K562 treated with DMSO at 1 percent for 12 hours (cell line): Measurements from ENCODE around the gene MORC1. TPM values are rescaled to one million over a fixed set of nuclear protein-coding genes. Genes with fewer than 3 reads are reported as not detected.

ENCODE experiments used
- total RNA-seq: library from RNA; unstranded; fragments of 300-600 nt; gene quantifications from 2 replicates; pipeline ENCODE4 v1.2.3, GENCODE V29; 2022; ENCODE audit not compliant: insufficient read depth

MORC1 gene
- 0.20 and 0.86 TPM in 2 replicates for total RNA-seq

DNA sequence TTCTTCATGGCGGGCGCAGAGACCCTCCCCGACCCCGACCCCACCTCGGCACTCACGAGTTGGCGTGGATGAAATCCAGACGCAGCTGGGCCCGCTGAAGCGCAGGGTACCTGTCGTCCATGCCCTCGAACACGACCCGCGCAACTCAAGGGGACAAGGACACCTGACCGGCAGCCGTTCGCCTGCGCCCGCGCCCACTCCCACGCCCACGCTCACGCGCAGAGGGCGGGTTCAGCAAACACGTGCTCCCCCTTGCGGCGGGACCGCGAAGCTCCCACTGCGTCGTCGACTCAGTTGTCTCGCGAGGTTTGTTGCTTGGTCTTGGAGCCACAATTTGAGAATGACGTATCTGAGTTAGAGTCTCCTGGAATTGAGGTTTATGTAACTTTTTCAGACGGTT lies at the start of gene MORC1:
Gene MORC1, minus strand, starts transcription at position 196 of the 400 bp plus-strand sequence. Its CDS starts 75 bp downstream, at position 121.

DNA sequence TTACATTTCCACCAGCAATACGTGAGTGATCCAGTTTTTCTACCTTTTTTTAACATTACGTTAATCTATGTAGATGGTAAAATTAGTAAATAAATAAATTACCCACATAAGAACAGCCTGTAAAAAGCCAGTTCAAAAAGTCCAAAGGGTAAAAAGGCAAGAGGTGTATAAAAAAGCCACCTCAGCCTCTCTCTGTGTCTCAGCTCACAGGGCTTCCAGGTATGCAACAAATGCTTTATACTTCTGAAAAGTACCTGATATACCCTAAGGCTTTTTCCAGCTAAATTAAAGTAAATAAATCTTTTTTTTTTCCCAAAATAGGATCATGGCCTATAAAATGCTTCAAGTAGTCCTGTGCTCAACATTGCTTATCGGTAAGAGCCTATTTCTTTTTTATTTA lies 18.6 kb upstream of the MORC1 start, which contains the start of gene C3orf85:
Gene C3orf85, plus strand, starts transcription at position 197 of the 400 bp plus-strand sequence. Its CDS starts 129 bp downstream, at position 326.

DNA sequence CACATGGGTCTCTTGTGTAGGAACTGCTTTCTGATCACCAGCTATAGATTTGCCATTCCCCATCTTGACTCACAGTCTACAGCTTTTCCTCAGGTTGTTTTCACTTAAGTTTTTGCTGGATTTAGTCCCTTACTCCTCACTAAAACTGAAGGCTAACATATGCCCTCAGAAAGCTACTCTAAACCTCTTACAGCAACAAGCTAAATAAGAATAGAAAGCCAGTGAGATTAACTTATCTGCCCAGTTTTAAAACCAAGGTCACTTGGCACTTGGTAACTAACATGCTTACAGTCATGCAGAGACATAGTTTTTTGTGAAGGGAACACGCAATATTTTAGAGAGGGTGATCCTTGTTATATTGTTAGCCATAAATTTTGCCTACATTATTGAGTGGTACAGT lies 164.2 kb downstream of the MORC1 start, which contains the start of gene GUCA1C:
Gene GUCA1C, minus strand, starts transcription at position 180 of the 400 bp plus-strand sequence. Its CDS starts 117 bp downstream, at position 63.

Other genes with a start within 250 kb of the MORC1 start
- not detected in 2 replicates for gene GUCA1C, start 164.3 kb downstream of the MORC1 start, total RNA-seq
- not detected in 2 replicates for gene C3orf85, start 18.6 kb upstream of the MORC1 start, total RNA-seq
- gene DPPA2, start 198.4 kb upstream of the MORC1 start, total RNA-seq: not detected in 2 replicates
- gene DPPA4, start 219.4 kb upstream of the MORC1 start, total RNA-seq: not detected in 2 replicates